GM12892 (cell line): Measurements from ENCODE around the gene EFNA5.

Source experiments
- POLR2A ChIP-seq: IDR thresholded peaks from 2 replicates; pipeline ENCODE4 v1.6.1; 2011; ENCODE audit warnings: low read depth, low read length, control low read depth
- POLR2AphosphoS5 ChIP-seq: IDR thresholded peaks from 2 replicates; pipeline ENCODE4 v1.6.1; 2011; ENCODE audit warnings: low read depth, low read length, control low read depth

- TF ChIP-seq POLR2AphosphoS5: no peak
- TF ChIP-seq POLR2A: no peak
Observed at GRCh38 chr5:107340631-107341030, 330.1 kb downstream of the EFNA5 start.
